ENCODE results near the gene CCBE1. TPM values are rescaled to one million over a fixed set of nuclear protein-coding genes. Genes with fewer than 3 reads are reported as not detected.

The CCBE1 gene
- total RNA-seq, 4 donors from 2014 or later, result 1.5 to 10.9 (median 4.6) TPM

DNA sequence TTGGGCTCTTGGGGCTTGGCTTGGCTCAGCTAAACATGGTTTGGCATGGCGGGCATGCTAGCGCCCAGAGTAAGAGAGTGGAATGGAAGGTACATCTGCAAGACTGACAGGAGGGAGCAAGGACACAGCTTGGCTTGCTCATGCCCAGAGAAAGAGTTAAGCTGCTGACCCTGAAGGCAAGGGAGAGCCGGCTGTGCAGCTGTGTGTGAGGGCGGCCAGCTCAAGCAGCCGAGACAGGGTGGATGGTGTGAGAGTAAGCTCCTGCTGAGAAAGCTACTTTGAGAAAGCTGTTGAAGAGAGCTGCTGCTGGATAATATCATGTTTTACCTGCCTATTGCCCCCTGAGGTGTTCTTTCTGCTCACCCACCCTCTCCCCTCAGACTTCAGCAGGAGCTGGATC, 135.6 kb downstream of the CCBE1 start:
- intact Hi-C loops (cut with DNase I; ENCODE audit: low total_unique reads), result no loop called here
- Histone ChIP-seq H3K4me3 (no peak overlapping the region), H3K27ac (no peak overlapping the region), H3K4me1 (no peaks in the 10 kb centered on the region), H3K9me3 (no peaks in the 10 kb centered on the region), H3K36me3 (no peaks in the 10 kb centered on the region), H3K27me3 (no peaks in the 10 kb centered on the region)
- TF ChIP-seq POLR2A (IDR thresholded peaks at IDR 0.05), result no peak
- TF ChIP-seq, protein P1, sequence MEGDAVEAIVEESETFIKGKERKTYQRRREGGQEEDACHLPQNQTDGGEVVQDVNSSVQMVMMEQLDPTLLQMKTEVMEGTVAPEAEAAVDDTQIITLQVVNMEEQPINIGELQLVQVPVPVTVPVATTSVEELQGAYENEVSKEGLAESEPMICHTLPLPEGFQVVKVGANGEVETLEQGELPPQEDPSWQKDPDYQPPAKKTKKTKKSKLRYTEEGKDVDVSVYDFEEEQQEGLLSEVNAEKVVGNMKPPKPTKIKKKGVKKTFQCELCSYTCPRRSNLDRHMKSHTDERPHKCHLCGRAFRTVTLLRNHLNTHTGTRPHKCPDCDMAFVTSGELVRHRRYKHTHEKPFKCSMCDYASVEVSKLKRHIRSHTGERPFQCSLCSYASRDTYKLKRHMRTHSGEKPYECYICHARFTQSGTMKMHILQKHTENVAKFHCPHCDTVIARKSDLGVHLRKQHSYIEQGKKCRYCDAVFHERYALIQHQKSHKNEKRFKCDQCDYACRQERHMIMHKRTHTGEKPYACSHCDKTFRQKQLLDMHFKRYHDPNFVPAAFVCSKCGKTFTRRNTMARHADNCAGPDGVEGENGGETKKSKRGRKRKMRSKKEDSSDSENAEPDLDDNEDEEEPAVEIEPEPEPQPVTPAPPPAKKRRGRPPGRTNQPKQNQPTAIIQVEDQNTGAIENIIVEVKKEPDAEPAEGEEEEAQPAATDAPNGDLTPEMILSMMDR (IDR thresholded peaks at IDR 0.05), result no peak
- DNase-seq, result no peak

DNA sequence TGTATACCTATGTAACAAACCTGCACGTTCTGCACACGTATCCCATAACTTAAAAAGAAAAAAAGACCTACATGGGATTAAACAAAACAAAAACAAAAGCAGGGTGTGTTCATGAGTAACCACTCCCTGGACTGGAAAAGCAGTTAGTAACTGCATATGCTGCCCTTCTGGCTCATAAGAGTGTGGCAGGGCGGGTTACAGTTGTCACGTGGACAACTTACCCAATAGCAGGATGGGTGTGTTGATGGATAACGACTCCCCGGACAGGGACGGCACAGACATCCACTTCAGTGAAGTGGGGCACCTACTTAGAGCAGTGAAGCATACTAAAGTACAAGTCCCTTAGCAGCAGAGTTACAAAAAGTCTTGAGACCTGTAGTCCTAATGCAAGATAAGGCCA, 136.7 kb downstream of the CCBE1 start:
- no peak overlapping the region for H3K27ac ChIP-seq
- intact Hi-C loops (cut with DNase I; ENCODE audit: low total_unique reads), result no loop called here

DNA sequence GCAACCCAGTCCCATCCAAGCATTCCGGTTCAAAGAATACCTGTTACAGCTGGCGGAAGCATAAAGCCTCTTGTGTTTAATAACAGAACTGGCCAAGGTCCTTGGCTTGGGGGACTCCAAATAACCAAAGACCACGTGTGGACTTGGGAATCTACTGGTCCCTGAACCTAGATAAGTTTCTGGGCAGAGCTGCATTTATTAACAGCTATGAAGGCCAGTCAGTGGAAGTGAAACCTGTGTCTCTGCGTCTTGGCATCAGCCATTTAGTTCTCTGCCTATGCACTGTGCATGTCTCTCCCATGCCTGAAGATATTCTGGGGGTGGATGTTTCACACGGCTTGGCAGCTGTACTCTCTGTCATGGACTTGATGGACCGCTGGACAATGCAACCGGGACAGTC, 137.7 kb downstream of the CCBE1 start:
- TF ChIP-seq POLR2A (IDR thresholded peaks at IDR 0.05), result no peak
- TF ChIP-seq, protein P1 (IDR thresholded peaks at IDR 0.05), result no peak
- intact Hi-C loops (cut with DNase I; ENCODE audit: low total_unique reads), result no loop called here

More for the DNA sequence above, 136.7 kb downstream of the CCBE1 start:
- Histone ChIP-seq H3K4me1 (no peaks in the 10 kb centered on the region), H3K27me3 (no peaks in the 10 kb centered on the region), H3K36me3 (no peaks in the 10 kb centered on the region), H3K9me3 (no peaks in the 10 kb centered on the region), H3K4me3 (no peak overlapping the region)
- TF ChIP-seq, protein P1 (IDR thresholded peaks at IDR 0.05), result no peak
- TF ChIP-seq POLR2A (IDR thresholded peaks at IDR 0.05), result no peak
- DNase-seq, result no peak

DNA sequence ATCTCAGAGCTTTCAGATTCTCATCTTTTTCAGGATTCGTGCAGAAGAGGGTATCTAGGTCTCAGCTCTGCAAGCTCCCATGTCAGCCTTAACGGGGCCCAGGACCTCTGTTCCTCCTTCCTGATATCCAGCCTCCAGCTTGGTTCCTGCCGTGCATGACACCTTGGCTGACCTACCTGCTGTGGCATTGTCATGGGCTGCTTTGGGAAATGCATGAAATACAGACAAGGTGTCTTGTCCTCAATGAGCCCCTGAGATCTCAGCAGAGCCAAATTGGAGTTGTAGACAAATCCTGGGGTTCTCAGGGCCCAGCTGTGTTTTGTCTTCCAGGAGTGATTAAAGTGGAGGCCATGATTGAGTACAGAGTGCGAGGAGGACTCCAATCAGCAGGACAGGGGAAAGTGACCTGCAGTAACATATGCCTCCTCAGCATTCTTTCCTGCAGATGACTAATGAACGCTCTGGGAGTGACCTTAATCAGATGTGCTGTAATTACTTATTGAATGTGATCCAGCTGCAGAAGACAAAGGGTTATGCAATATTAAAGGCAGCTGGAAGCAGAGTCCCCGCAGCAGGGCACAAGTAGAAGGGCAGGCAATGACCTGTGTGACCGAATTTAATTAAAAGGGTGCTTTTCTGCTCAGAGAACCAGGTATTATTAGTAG, 141.1 kb downstream of the CCBE1 start:
- DNase-seq, result no peak
- no peaks in the 10 kb centered on the region for H3K4me1 ChIP-seq
- H3K27ac ChIP-seq, result no peak overlapping the region
- H3K27me3 ChIP-seq, result no peaks in the 10 kb centered on the region
- TF ChIP-seq POLR2A (IDR thresholded peaks at IDR 0.05), result no peak
- TF ChIP-seq, protein P1 (IDR thresholded peaks at IDR 0.05), result no peak
- no peak overlapping the region for H3K4me3 ChIP-seq
- no peaks in the 10 kb centered on the region for H3K36me3 ChIP-seq
- no peaks in the 10 kb centered on the region for H3K9me3 ChIP-seq
- intact Hi-C loops (cut with DNase I; ENCODE audit: low total_unique reads), result no loop called here

More for the DNA sequence above, 137.7 kb downstream of the CCBE1 start:
- H3K27ac ChIP-seq, result no peak overlapping the region
- no peaks in the 10 kb centered on the region for H3K36me3 ChIP-seq
- no peak overlapping the region for H3K4me3 ChIP-seq
- H3K4me1 ChIP-seq, result no peaks in the 10 kb centered on the region
- no peaks in the 10 kb centered on the region for H3K9me3 ChIP-seq
- H3K27me3 ChIP-seq, result no peaks in the 10 kb centered on the region
- DNase-seq, result no peak

DNA sequence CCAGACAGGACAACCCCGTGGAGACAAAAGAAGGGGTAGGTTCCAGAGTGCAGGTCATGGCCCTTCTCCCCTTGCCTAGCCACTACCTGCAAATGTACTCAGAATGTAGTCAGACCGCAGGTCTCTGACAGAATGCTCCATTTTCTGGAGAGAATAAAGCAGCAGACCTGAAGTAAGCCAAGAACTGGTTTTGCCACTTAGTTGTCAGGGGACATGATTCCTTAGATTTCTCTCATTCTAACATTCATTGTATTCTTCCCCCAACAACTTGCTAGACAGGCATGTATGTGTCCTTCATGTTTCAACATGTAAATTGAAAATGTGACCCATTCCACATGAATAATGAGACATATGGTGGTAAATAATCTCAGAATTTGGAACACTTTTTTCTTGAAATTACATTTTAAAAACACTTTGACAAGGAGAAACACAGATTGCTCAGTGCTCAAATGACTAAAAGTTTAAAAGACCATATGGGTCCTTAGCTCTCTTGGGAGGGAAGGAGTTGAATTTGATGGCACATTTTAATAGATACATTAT, 142.4 kb downstream of the CCBE1 start:
- Histone ChIP-seq H3K4me3 (no peak overlapping the region), H3K4me1 (no peaks in the 10 kb centered on the region), H3K9me3 (no peaks in the 10 kb centered on the region), H3K27ac (no peak overlapping the region), H3K27me3 (no peaks in the 10 kb centered on the region), H3K36me3 (no peaks in the 10 kb centered on the region)
- DNase-seq, result no peak
- intact Hi-C loops (cut with DNase I; ENCODE audit: low total_unique reads), result no loop called here
- TF ChIP-seq, protein P1 (IDR thresholded peaks at IDR 0.05), result no peak
- no peak for TF ChIP-seq POLR2A (IDR thresholded peaks at IDR 0.05)

All from uterus (tissue), 4 donors.